Osteoblast (primary cell): ENCODE measurements around the gene CNKSR2. TPM values are rescaled to one million over a fixed set of nuclear protein-coding genes. Genes with fewer than 3 reads are reported as not detected.
A peak's percentile ranks its signal among the peaks of the same experiment; 100 is the strongest.

Source experiments
- DNase-seq: peaks from one replicate; pipeline ENCODE4 v3.0.0; 2011; ENCODE audit warnings: low spot score, mixed read lengths; ENCODE audit not compliant: insufficient read length; ENCODE audit errors: missing footprints
- H2AFZ ChIP-seq: 2 replicates; pipeline ENCODE4 v1.6.0; 2011; ENCODE audit warnings: mild to moderate bottlenecking, low read length
- H3K27ac ChIP-seq: 2 replicates; pipeline ENCODE4 v1.5.1; 2011; ENCODE audit warnings: mild to moderate bottlenecking, low read depth, low read length, moderate library complexity
- H3K27me3 ChIP-seq: 2 replicates; pipeline ENCODE4 v1.6.0; 2012; ENCODE audit warnings: mild to moderate bottlenecking, control low read depth, inconsistent platforms, low read length, moderate library complexity; ENCODE audit not compliant: insufficient read depth
- H3K36me3 ChIP-seq: 2 replicates; pipeline ENCODE4 v1.5.1; 2011; ENCODE audit warnings: mild to moderate bottlenecking, low read length, control low read depth, moderate library complexity; ENCODE audit not compliant: insufficient read depth
- H3K4me1 ChIP-seq: 2 replicates; pipeline ENCODE4 v1.5.1; 2011; ENCODE audit warnings: mild to moderate bottlenecking, low read length, control low read depth, moderate library complexity; ENCODE audit not compliant: insufficient read depth
- H3K4me2 ChIP-seq: 2 replicates; pipeline ENCODE4 v1.6.0; 2011; ENCODE audit warnings: mild to moderate bottlenecking, low read length; ENCODE audit not compliant: insufficient read depth
- H3K4me3 ChIP-seq: fragments of 200-600 bp; sonication (generic); 3 replicates; pipeline ENCODE4 v1.5.1; 2012; ENCODE audit warnings: mild to moderate bottlenecking, low read length, inconsistent platforms; ENCODE audit not compliant: insufficient read depth
- H3K79me2 ChIP-seq: 2 replicates; pipeline ENCODE4 v1.6.0; 2012; ENCODE audit warnings: mild to moderate bottlenecking, low read length, control low read depth, inconsistent platforms; ENCODE audit not compliant: insufficient read depth
- H3K9me3 ChIP-seq: 2 replicates; pipeline ENCODE4 v1.5.1; 2011; ENCODE audit warnings: low read depth, low read length, control low read depth
- H4K20me1 ChIP-seq: 2 replicates; pipeline ENCODE4 v1.6.0; 2012; ENCODE audit warnings: mild to moderate bottlenecking, low read length, control low read depth; ENCODE audit not compliant: insufficient read depth
- total RNA-seq: library from RNA; depleted of rRNA; stranded (reverse); fragments of >200 nt; gene quantifications from 2 replicates; pipeline ENCODE4 v1.2.3, GENCODE V29; 2012
- TF ChIP-seq, protein P1 (sequence below): IDR thresholded peaks from 2 replicates; pipeline ENCODE4 v1.5.1; 2011; ENCODE audit warnings: mild to moderate bottlenecking, low read depth, low read length, moderate library complexity; ENCODE audit errors: extremely low read depth

Gene CNKSR2
- total RNA-seq, 1 donor, result 1.8 TPM

DNA sequence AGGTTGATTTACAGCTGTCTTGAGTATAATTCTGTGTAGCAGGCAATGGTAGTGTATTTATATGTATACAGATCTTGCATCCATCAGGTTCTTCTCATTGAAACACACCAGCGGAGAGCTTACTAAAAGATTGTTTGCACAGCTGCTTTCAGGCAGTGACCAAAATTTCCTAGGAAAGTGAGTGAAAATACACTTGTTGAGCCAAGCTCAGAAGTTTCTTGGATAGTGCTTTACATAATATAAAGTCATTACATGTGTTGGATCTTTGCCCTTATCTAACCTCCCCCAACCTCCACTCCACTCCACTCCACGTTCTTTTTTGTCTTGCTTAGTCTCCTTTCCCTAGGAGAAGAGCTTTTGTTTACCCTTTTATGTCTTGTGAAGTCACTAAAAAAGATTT is 34.1 kb downstream of the CNKSR2 start:
- no peaks in the 10 kb centered on the region for H3K27me3 ChIP-seq
- no peak overlapping the region for H3K27ac ChIP-seq
- no peaks in the 10 kb centered on the region for H3K36me3 ChIP-seq
- H3K4me3 ChIP-seq, result no peak overlapping the region
- H3K9me3 ChIP-seq, result no peaks in the 10 kb centered on the region
- H3K4me1 ChIP-seq, result peaks cover 5% of the 10 kb centered on the region
- no peak overlapping the region for H3K4me2 ChIP-seq
- no peak for DNase-seq
- no peak overlapping the region for H2AFZ ChIP-seq
- H3K79me2 ChIP-seq, result no peaks in the 10 kb centered on the region
- H4K20me1 ChIP-seq, result no peaks in the 10 kb centered on the region
- TF ChIP-seq, protein P1, sequence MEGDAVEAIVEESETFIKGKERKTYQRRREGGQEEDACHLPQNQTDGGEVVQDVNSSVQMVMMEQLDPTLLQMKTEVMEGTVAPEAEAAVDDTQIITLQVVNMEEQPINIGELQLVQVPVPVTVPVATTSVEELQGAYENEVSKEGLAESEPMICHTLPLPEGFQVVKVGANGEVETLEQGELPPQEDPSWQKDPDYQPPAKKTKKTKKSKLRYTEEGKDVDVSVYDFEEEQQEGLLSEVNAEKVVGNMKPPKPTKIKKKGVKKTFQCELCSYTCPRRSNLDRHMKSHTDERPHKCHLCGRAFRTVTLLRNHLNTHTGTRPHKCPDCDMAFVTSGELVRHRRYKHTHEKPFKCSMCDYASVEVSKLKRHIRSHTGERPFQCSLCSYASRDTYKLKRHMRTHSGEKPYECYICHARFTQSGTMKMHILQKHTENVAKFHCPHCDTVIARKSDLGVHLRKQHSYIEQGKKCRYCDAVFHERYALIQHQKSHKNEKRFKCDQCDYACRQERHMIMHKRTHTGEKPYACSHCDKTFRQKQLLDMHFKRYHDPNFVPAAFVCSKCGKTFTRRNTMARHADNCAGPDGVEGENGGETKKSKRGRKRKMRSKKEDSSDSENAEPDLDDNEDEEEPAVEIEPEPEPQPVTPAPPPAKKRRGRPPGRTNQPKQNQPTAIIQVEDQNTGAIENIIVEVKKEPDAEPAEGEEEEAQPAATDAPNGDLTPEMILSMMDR, result no peak

- DNase-seq, result no peak
- H3K4me2 ChIP-seq, result no peak overlapping the region
Measured at GRCh38 chrX:21408788-21409187, 34.6 kb downstream of the CNKSR2 start.

DNA sequence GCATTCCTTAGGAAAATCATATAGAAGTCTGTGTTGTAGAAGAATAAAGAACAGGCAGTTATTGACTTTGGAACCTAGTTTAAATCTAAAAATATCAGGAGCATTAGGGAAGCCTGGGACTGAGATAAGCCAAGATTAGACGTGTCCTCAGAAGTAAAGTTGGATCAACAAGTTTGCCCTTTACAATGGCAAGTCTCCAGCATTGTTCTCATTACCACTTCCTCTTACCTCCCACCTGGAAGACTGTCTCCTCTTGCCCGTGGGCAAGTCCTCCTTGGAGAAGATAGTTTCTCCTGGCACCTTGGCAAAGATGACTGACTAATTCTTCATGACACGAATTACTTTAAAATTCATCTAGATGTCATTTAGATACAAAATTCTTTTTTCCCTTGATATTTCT is 37.8 kb downstream of the CNKSR2 start:
- H3K4me1 ChIP-seq, result peaks cover 5% of the 10 kb centered on the region
- H3K36me3 ChIP-seq, result no peaks in the 10 kb centered on the region
- no peak for DNase-seq
- H3K27ac ChIP-seq, result peak overlapping the region; percentile 28
- no peaks in the 10 kb centered on the region for H4K20me1 ChIP-seq
- TF ChIP-seq, protein P1, result no peak
- H3K9me3 ChIP-seq, result no peaks in the 10 kb centered on the region
- no peak overlapping the region for H3K4me2 ChIP-seq
- H3K27me3 ChIP-seq, result no peaks in the 10 kb centered on the region
- H2AFZ ChIP-seq, result no peak overlapping the region
- H3K4me3 ChIP-seq, result no peak overlapping the region
- no peaks in the 10 kb centered on the region for H3K79me2 ChIP-seq

More at GRCh38 chrX:21408788-21409187, 34.6 kb downstream of the CNKSR2 start:
- TF ChIP-seq, protein P1, result no peak
- H3K4me3 ChIP-seq, result no peak overlapping the region
- H4K20me1 ChIP-seq, result no peaks in the 10 kb centered on the region
- no peaks in the 10 kb centered on the region for H3K27me3 ChIP-seq
- H2AFZ ChIP-seq, result no peak overlapping the region
- no peaks in the 10 kb centered on the region for H3K9me3 ChIP-seq
- peaks cover 5% of the 10 kb centered on the region for H3K4me1 ChIP-seq
- no peak overlapping the region for H3K27ac ChIP-seq
- H3K79me2 ChIP-seq, result no peaks in the 10 kb centered on the region
- H3K36me3 ChIP-seq, result no peaks in the 10 kb centered on the region

- Histone ChIP-seq H3K4me1 (peaks cover 5% of the 10 kb centered on the region), H3K4me3 (no peak overlapping the region), H3K4me2 (no peak overlapping the region), H3K27me3 (no peaks in the 10 kb centered on the region), H3K27ac (no peak overlapping the region), H4K20me1 (no peaks in the 10 kb centered on the region), H3K36me3 (no peaks in the 10 kb centered on the region), H2AFZ (no peak overlapping the region), H3K9me3 (no peaks in the 10 kb centered on the region), H3K79me2 (no peaks in the 10 kb centered on the region)
- no peak for DNase-seq
- TF ChIP-seq, protein P1, result no peak
Measured at GRCh38 chrX:21412883-21413282, 38.7 kb downstream of the CNKSR2 start.
